Stimulated activated CD8-positive, alpha-beta memory T cell treated with anti-CD3 and anti-CD28 coated beads, Interleukin-2, amount 100 ng/mL, for 1 hour (primary cell): ENCODE data around the gene MAP1LC3B2.

Experiments used
- DNase-seq, 2 donors: peaks; one replicate each; pipeline ENCODE4 v3.0.0-alpha.2; 2020; ENCODE audit warnings: low read depth in 2 of 2

Gene MAP1LC3B2

GRCh38 chr12:116614194-116614915, 55.2 kb downstream of the MAP1LC3B2 start:
- DNase-seq = no peak

GRCh38 chr12:116615141-116615861, 56.1 kb downstream of the MAP1LC3B2 start:
- DNase-seq = no peak

GRCh38 chr12:116616536-116617248, 57.5 kb downstream of the MAP1LC3B2 start:
- no peak for DNase-seq

- no peak for DNase-seq
These were observed 60.1 kb downstream of the MAP1LC3B2 start for GRCh38 chr12:116619246-116619645.

- no peak for DNase-seq
These were observed 60.9 kb downstream of the MAP1LC3B2 start for GRCh38 chr12:116620124-116620491.

- DNase-seq = no peak
These were observed 61.5 kb downstream of the MAP1LC3B2 start for GRCh38 chr12:116620492-116621191.

- DNase-seq = no peak
These were observed 62.0 kb downstream of the MAP1LC3B2 start for GRCh38 chr12:116621194-116621593.

GRCh38 chr12:116624516-116624915, 65.3 kb downstream of the MAP1LC3B2 start:
- DNase-seq = no peak

GRCh38 chr12:116626153-116626552, 67.0 kb downstream of the MAP1LC3B2 start:
- no peak for DNase-seq
